RWPE2 (cell line): ENCODE data around the gene BAG1.

Source experiments
- ATAC-seq: fragments of 200-7000 bp; cut with Tn5 transposase; 3 replicates; pipeline ENCODE4 v1.9.1; 2021; ENCODE audit warnings: low read depth
- DNase-seq: peaks from one replicate; pipeline ENCODE4 v3.0.0-alpha.2; 2020; ENCODE audit warnings: low spot score
- H3K27ac ChIP-seq: fragments of 450-650 bp; 2 replicates; pipeline ENCODE4 v1.5.1; 2017; ENCODE audit warnings: mild to moderate bottlenecking; ENCODE audit not compliant: poor library complexity, severe bottlenecking
- H3K27me3 ChIP-seq: fragments of 250-450 bp; sonication (Bioruptor Pico); 2 replicates; pipeline ENCODE4 v1.5.1; 2021; ENCODE audit warnings: mild to moderate bottlenecking, moderate library complexity; ENCODE audit not compliant: insufficient read depth, poor library complexity, severe bottlenecking
- H3K36me3 ChIP-seq: fragments of 250-450 bp; sonication (Bioruptor Pico); 2 replicates; pipeline ENCODE4 v1.5.1; 2020; ENCODE audit warnings: low read depth, mild to moderate bottlenecking, moderate library complexity
- H3K4me1 ChIP-seq: fragments of 250-450 bp; sonication (Bioruptor Pico); 2 replicates; pipeline ENCODE4 v1.5.1; 2021; ENCODE audit warnings: mild to moderate bottlenecking, moderate library complexity; ENCODE audit not compliant: insufficient read depth, poor library complexity, severe bottlenecking
- H3K4me3 ChIP-seq: fragments of 250-450 bp; sonication (Bioruptor Pico); 2 replicates; pipeline ENCODE4 v1.5.1; 2021; ENCODE audit warnings: mild to moderate bottlenecking, moderate library complexity; ENCODE audit not compliant: severe bottlenecking
- H3K9me3 ChIP-seq: fragments of 250-450 bp; sonication (Bioruptor Pico); 2 replicates; pipeline ENCODE4 v1.5.1; 2021; ENCODE audit warnings: mild to moderate bottlenecking, moderate library complexity; ENCODE audit not compliant: severe bottlenecking
- CTCF ChIP-seq: fragments of 450-650 bp; IDR thresholded peaks from one replicate; pipeline ENCODE4 v1.5.1; 2017; ENCODE audit warnings: mild to moderate bottlenecking, moderate library complexity; ENCODE audit not compliant: poor library complexity, severe bottlenecking

The BAG1 gene

GRCh38 chr9:33264473-33265177 is at the start of gene BAG1, which contains the start of gene CHMP5:
TSS of gene BAG1 (minus strand) at chr9:33264708.
TSS of gene CHMP5 (plus strand) at chr9:33265049. CDS start at chr9:33265079, 30 bp downstream.
- H3K36me3 ChIP-seq = peaks cover 77% of the 10 kb centered on the region
- H3K4me1 ChIP-seq = peaks cover 5% of the 10 kb centered on the region
- peak; percentile 35 for TF ChIP-seq CTCF

GRCh38 chr9:33311953-33312352 is 47.4 kb upstream of the BAG1 start:
- no peaks in the 10 kb centered on the region for H3K9me3 ChIP-seq
- no peaks in the 10 kb centered on the region for H3K27me3 ChIP-seq
- peaks cover 89% of the 10 kb centered on the region for H3K36me3 ChIP-seq
- no peak overlapping the region for H3K27ac ChIP-seq
- no peaks in the 10 kb centered on the region for H3K4me1 ChIP-seq
- no peak for ATAC-seq
- H3K4me3 ChIP-seq = no peak overlapping the region
- no peak for TF ChIP-seq CTCF
- DNase-seq = no peak

More at GRCh38 chr9:33264473-33265177, at the start of gene BAG1, which contains the start of gene CHMP5:
- peak; percentile 99 for DNase-seq
- H3K27ac ChIP-seq = peak within 1 kb of the TSS; percentile 63
- H3K9me3 ChIP-seq = no peaks in the 10 kb centered on the region
- no peaks in the 10 kb centered on the region for H3K27me3 ChIP-seq
- peak within 1 kb of the TSS; percentile 94 for H3K4me3 ChIP-seq
- ATAC-seq = peak; percentile 90

- no peak overlapping the region for H3K4me3 ChIP-seq
- DNase-seq = no peak
- no peaks in the 10 kb centered on the region for H3K27me3 ChIP-seq
- no peaks in the 10 kb centered on the region for H3K9me3 ChIP-seq
- H3K36me3 ChIP-seq = peaks cover 90% of the 10 kb centered on the region
- H3K27ac ChIP-seq = no peak overlapping the region
- no peak for TF ChIP-seq CTCF
- H3K4me1 ChIP-seq = no peaks in the 10 kb centered on the region
- no peak for ATAC-seq
These were observed 46.2 kb upstream of the BAG1 start for GRCh38 chr9:33310748-33311147.

GRCh38 chr9:33309903-33310302 is 45.4 kb upstream of the BAG1 start:
- H3K27me3 ChIP-seq = no peaks in the 10 kb centered on the region
- H3K4me3 ChIP-seq = no peak overlapping the region
- H3K36me3 ChIP-seq = peaks cover 98% of the 10 kb centered on the region
- no peak overlapping the region for H3K27ac ChIP-seq
- DNase-seq = no peak
- no peak for ATAC-seq
- no peaks in the 10 kb centered on the region for H3K4me1 ChIP-seq
- no peak for TF ChIP-seq CTCF
- H3K9me3 ChIP-seq = no peaks in the 10 kb centered on the region

- no peak for TF ChIP-seq CTCF
These were observed 42.6 kb upstream of the BAG1 start for GRCh38 chr9:33307067-33307466.

More at GRCh38 chr9:33307067-33307466, 42.6 kb upstream of the BAG1 start:
- H3K9me3 ChIP-seq = no peaks in the 10 kb centered on the region
- H3K27me3 ChIP-seq = no peaks in the 10 kb centered on the region
- H3K4me1 ChIP-seq = no peaks in the 10 kb centered on the region
- DNase-seq (no peak), ATAC-seq (no peak)
- H3K4me3 ChIP-seq = no peak overlapping the region
- H3K27ac ChIP-seq = no peak overlapping the region
- peaks cover 98% of the 10 kb centered on the region for H3K36me3 ChIP-seq
